Sigmoid colon (tissue), 4 donors: Measurements from ENCODE around the gene COL3A1.

ENCODE experiments used
- CTCF ChIP-seq, 4 experiments: fragments of 450-650 bp in 3 of 4; fragments of 200-600 bp in 1 of 4; IDR thresholded peaks; one replicate each; pipeline ENCODE4 v1.5.1; 2016 to 2019; ENCODE audit warnings: antibody characterized with exemption in 4 of 4, mild to moderate bottlenecking in 3 of 4, moderate library complexity in 2 of 4
- POLR2A ChIP-seq, 2 donors: fragments of 450-650 bp; IDR thresholded peaks; one replicate each; pipeline ENCODE4 v1.6.1; 2016; ENCODE audit warnings: antibody characterized with exemption in 2 of 2, mild to moderate bottlenecking in 2 of 2, moderate library complexity in 2 of 2
- POLR2AphosphoS5 ChIP-seq, 4 donors: sonication (generic); formaldehyde crosslinking; IDR thresholded peaks; one replicate each; pipeline ENCODE4 v1.6.1; 2017; ENCODE audit warnings: antibody characterized with exemption in 4 of 4

DNA sequence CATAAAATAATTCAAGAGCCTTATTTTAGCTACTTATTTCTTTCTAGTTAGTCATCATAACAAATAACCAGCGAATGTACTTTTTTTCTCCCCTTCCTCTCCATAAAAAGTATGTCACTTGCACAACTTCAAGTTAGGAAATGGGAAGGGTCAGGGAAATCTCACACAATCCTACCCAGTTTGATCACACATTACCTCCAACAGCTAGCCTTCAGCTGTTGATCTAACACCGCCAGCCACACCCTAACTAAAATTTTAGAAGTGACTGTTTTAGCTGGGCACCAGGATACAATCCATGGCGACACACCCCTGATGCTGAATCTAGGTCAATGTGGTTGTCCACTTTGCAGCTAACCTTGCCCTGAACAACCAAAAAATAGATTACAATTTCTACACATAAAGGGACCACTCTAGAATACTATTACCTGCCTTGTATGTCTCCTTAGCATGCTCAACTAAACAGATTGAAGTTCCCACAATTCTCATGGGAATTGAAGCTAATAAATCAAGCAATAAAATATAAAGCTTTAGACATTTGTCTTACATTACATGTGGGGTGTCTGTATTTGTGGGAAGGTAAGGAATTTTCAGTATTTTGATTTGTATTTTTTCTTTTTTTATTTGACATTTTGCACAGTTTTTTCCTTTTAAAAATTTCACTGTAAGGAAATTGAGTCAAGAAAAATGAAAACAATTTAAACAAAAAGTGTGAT is 7.3 kb upstream of the COL3A1 start:
- TF ChIP-seq POLR2AphosphoS5 (IDR thresholded peaks at IDR 0.05) (no peak), CTCF (IDR thresholded peaks at IDR 0.05) (no peak), POLR2A (IDR thresholded peaks at IDR 0.05) (no peak)
